HepG2 (cell line): ENCODE data around the gene CD248. TPM values are rescaled to one million over a fixed set of nuclear protein-coding genes. Genes with fewer than 3 reads are reported as not detected.

Experiments used
- ASH2L ChIP-seq: fragments of 300-600, 200-600 bp; sonication (generic); IDR thresholded peaks from 2 replicates; pipeline ENCODE4 v1.7.0; 2017; ENCODE audit warnings: low read depth, mild to moderate bottlenecking, moderate library complexity, mixed read lengths, low read length; ENCODE audit not compliant: insufficient read length
- BCL3 ChIP-seq: sonication (generic); formaldehyde crosslinking; IDR thresholded peaks from 2 replicates; pipeline ENCODE4 v1.5.1; 2020; ENCODE audit warnings: mild to moderate bottlenecking, missing genetic modification reagents, moderate library complexity
- KDM4B ChIP-seq: sonication (generic); formaldehyde crosslinking; IDR thresholded peaks from 2 replicates; pipeline ENCODE4 v1.4.0; 2020; ENCODE audit warnings: missing genetic modification reagents
- KLF9 ChIP-seq: IDR thresholded peaks from 2 replicates; pipeline ENCODE4 v1.6.1; 2016; ENCODE audit warnings: low read depth
- KMT2B ChIP-seq: IDR thresholded peaks from 2 replicates; pipeline ENCODE4 v1.6.1; 2016; ENCODE audit warnings: missing genetic modification reagents, missing compliant biosample characterization
- MAFF ChIP-seq: IDR thresholded peaks from 2 replicates; pipeline ENCODE4 v1.6.1; 2011; ENCODE audit warnings: low read depth, low read length, improper control_type of control experiment
- MTA3 ChIP-seq: sonication (generic); formaldehyde crosslinking; IDR thresholded peaks from 2 replicates; pipeline ENCODE4 v1.4.0; 2020; ENCODE audit warnings: missing genetic modification reagents
- POLR2AphosphoS5 ChIP-seq: IDR thresholded peaks from 2 replicates; pipeline ENCODE4 v1.6.1; 2012; ENCODE audit warnings: low read depth, low read length
- RFXAP ChIP-seq: sonication (generic); formaldehyde crosslinking; IDR thresholded peaks from 2 replicates; pipeline ENCODE4 v1.4.0; 2020; ENCODE audit warnings: missing genetic modification reagents, borderline replicate concordance
- ZNF10 ChIP-seq: sonication (generic); formaldehyde crosslinking; IDR thresholded peaks from 2 replicates; pipeline ENCODE4 v1.4.0; 2020; ENCODE audit warnings: mild to moderate bottlenecking, low read depth, missing genetic modification reagents, borderline replicate concordance
- ZNF136 ChIP-seq: sonication (generic); formaldehyde crosslinking; IDR thresholded peaks from 2 replicates; pipeline ENCODE4 v1.8.1; 2022; ENCODE audit warnings: low read depth, mild to moderate bottlenecking, moderate library complexity, missing genetic modification reagents
- ZNF256 ChIP-seq: sonication (generic); formaldehyde crosslinking; conservative IDR thresholded peaks from 2 replicates; pipeline ENCODE4 v1.4.0; 2020; ENCODE audit warnings: missing genetic modification reagents
- ZNF382 ChIP-seq: sonication (generic); formaldehyde crosslinking; IDR thresholded peaks from 2 replicates; pipeline ENCODE4 v1.5.0; 2020; ENCODE audit warnings: missing genetic modification reagents, mild to moderate bottlenecking, borderline replicate concordance
- ZNF546 ChIP-seq: sonication (generic); formaldehyde crosslinking; conservative IDR thresholded peaks from 2 replicates; pipeline ENCODE4 v1.8.1; 2023; ENCODE audit warnings: mild to moderate bottlenecking, missing genetic modification reagents
- ZNF564 ChIP-seq: sonication (generic); formaldehyde crosslinking; IDR thresholded peaks from 2 replicates; pipeline ENCODE4 v1.8.1; 2023; ENCODE audit warnings: mild to moderate bottlenecking, missing genetic modification reagents
- ZNF644 ChIP-seq: IDR thresholded peaks from 2 replicates; pipeline ENCODE4 v1.6.1; 2016; ENCODE audit warnings: low read depth
- ZNF704 ChIP-seq: sonication (generic); formaldehyde crosslinking; IDR thresholded peaks from 2 replicates; pipeline ENCODE4 v1.8.1; 2023; ENCODE audit warnings: mild to moderate bottlenecking, inconsistent platforms, moderate library complexity, missing genetic modification reagents, borderline replicate concordance
- ZNF839 ChIP-seq: sonication (generic); formaldehyde crosslinking; IDR thresholded peaks from 2 replicates; pipeline ENCODE4 v1.4.0; 2020; ENCODE audit warnings: missing genetic modification reagents, mild to moderate bottlenecking, borderline replicate concordance
- polyA plus RNA-seq, 8 experiments: library from polyadenylated mRNA; depleted of rRNA in 3 of 8; stranded (reverse) in 7 of 8; unstranded in 1 of 8; fragments of >200 nt; fragmentation: Illumina TruSeq in 4 of 8; extraction: Trizol in 4 of 8; gene quantifications; 2 replicates each; pipeline versions ENCODE4 v1.2.1 to v1.2.3, GENCODE V29; 2011 to 2016; ENCODE audit warnings: low read depth in 4 of 8, missing spikeins in 1 of 8, mixed read lengths in 1 of 8; ENCODE audit not compliant: insufficient read depth in 1 of 8
- total RNA-seq, 5 experiments: library from RNA; depleted of rRNA; stranded (reverse); fragments of >200 nt; fragmentation: Illumina TruSeq; extraction: Trizol; gene quantifications; 2 replicates each; pipeline ENCODE4 v1.2.3, GENCODE V29; 2016; ENCODE audit warnings: low read depth in 1 of 5
- TF ChIP-seq, protein P1 (sequence below): IDR thresholded peaks from 2 replicates; pipeline ENCODE4 v1.6.1; 2016; ENCODE audit warnings: missing genetic modification reagents, missing compliant biosample characterization
- TF ChIP-seq, protein P2 (sequence below): sonication (generic); formaldehyde crosslinking; IDR thresholded peaks from 2 replicates; pipeline ENCODE4 v1.8.1; 2023; ENCODE audit warnings: missing genetic modification reagents, inconsistent platforms, borderline replicate concordance
- TF ChIP-seq, protein P3 (sequence below): IDR thresholded peaks from 2 replicates; pipeline ENCODE4 v1.6.1; 2012; ENCODE audit warnings: low read length, improper control_type of control experiment

Gene CD248
- total and polyA plus RNA-seq, 2 of the 13 experiments (the other 11 are each of a cell fraction or from before 2014, with no cell fraction given) = 0.25 to 0.35 TPM

DNA sequence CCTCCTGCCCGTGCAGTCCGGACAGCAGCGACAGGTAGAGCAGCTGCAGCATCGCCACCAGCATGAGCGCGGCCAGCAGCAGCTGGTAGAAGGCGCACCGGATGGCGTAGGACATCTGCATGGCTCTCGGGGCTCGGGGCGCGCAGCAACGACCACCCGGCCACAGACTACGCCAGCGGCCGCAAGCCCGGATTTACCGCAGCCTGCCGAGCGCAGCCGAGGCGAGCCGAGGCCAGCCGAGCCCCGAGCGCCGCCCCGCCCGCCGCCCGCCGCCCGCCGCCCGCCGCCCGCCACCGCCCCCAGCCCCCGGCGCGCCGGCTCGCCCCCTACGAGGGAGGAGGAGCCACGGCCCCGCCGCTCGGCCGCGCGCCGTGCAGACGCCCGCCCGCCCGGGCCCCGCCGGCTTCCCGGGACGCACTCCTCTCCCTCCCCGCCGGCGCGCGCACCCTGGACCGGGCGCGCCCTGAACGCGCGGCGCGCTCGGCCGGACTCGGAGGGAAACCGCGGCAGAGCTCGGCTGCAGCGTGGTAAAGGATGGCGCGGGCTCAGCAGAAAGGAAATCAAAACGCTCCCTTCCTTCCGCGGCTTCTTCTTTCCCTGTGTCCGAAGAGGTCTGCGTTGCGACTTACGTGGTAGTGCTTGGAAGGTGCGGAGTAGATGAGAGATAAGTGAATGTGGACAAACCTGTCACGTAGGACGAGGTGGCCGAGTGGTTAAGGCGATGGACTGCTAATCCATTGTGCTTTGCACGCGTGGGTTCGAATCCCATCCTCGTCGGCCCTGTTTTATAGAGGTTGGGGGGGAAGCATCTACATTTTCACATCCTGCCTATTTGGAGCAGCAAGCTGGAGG is 30.8 kb upstream of the CD248 start, which contains the start of gene B4GAT1 (continued):
- TF ChIP-seq, protein P1, sequence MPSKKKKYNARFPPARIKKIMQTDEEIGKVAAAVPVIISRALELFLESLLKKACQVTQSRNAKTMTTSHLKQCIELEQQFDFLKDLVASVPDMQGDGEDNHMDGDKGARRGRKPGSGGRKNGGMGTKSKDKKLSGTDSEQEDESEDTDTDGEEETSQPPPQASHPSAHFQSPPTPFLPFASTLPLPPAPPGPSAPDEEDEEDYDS = 0 out of 2 replicates have a peak, but pooled peaks have one; percentile 11
- TF ChIP-seq BCL3 (CRISPR knock-in tag) = no peak
- no peak for TF ChIP-seq ZNF704 (CRISPR knock-in tag)
- no peak for TF ChIP-seq ZNF644
- no peak for TF ChIP-seq ZNF256 (CRISPR knock-in tag)
- no peak for TF ChIP-seq MAFF
- TF ChIP-seq POLR2AphosphoS5 = peak; percentile 68
- peak; percentile 1 for TF ChIP-seq ZNF564 (CRISPR knock-in tag)
- TF ChIP-seq ZNF839 = no peak
- TF ChIP-seq RFXAP (CRISPR knock-in tag) = no peak
- 0 out of 2 replicates have a peak, but pooled peaks have one; percentile 29 for TF ChIP-seq KLF9 (CRISPR knock-in tag)
- TF ChIP-seq, protein P2, sequence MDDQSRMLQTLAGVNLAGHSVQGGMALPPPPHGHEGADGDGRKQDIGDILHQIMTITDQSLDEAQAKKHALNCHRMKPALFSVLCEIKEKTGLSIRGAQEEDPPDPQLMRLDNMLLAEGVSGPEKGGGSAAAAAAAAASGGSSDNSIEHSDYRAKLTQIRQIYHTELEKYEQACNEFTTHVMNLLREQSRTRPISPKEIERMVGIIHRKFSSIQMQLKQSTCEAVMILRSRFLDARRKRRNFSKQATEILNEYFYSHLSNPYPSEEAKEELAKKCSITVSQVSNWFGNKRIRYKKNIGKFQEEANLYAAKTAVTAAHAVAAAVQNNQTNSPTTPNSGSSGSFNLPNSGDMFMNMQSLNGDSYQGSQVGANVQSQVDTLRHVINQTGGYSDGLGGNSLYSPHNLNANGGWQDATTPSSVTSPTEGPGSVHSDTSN (CRISPR knock-in tag) = no peak
- TF ChIP-seq ASH2L = peak; percentile 93
- TF ChIP-seq ZNF382 (CRISPR knock-in tag) = no peak
- 0 out of 2 replicates have a peak, but pooled peaks have one; percentile 17 for TF ChIP-seq ZNF546 (CRISPR knock-in tag)
- TF ChIP-seq, protein P3, sequence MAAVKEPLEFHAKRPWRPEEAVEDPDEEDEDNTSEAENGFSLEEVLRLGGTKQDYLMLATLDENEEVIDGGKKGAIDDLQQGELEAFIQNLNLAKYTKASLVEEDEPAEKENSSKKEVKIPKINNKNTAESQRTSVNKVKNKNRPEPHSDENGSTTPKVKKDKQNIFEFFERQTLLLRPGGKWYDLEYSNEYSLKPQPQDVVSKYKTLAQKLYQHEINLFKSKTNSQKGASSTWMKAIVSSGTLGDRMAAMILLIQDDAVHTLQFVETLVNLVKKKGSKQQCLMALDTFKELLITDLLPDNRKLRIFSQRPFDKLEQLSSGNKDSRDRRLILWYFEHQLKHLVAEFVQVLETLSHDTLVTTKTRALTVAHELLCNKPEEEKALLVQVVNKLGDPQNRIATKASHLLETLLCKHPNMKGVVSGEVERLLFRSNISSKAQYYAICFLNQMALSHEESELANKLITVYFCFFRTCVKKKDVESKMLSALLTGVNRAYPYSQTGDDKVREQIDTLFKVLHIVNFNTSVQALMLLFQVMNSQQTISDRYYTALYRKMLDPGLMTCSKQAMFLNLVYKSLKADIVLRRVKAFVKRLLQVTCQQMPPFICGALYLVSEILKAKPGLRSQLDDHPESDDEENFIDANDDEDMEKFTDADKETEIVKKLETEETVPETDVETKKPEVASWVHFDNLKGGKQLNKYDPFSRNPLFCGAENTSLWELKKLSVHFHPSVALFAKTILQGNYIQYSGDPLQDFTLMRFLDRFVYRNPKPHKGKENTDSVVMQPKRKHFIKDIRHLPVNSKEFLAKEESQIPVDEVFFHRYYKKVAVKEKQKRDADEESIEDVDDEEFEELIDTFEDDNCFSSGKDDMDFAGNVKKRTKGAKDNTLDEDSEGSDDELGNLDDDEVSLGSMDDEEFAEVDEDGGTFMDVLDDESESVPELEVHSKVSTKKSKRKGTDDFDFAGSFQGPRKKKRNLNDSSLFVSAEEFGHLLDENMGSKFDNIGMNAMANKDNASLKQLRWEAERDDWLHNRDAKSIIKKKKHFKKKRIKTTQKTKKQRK = no peak
- 0 out of 2 replicates have a peak, but pooled peaks have one; percentile 70 for TF ChIP-seq KDM4B (CRISPR knock-in tag)
- no peak for TF ChIP-seq MTA3 (CRISPR knock-in tag)
- no peak for TF ChIP-seq ZNF136
- peak; percentile 83 for TF ChIP-seq KMT2B (CRISPR knock-in tag)
- TF ChIP-seq ZNF10 (CRISPR knock-in tag) = no peak
